Astrocyte of the cerebellum (primary cell): ENCODE results near the gene IQSEC2.

Experiments used
- DNase-seq: peaks from one replicate; pipeline ENCODE4 v3.0.0-alpha.2; 2011; ENCODE audit warnings: low read depth
- H3K4me3 ChIP-seq: 2 replicates; pipeline ENCODE4 v1.5.1; 2011; ENCODE audit warnings: mild to moderate bottlenecking, low read depth, low read length, moderate library complexity
- in situ Hi-C: cut with HindIII; loops from 2 replicates; pipeline ENCODE4 v1.10.0; 2017; ENCODE audit warnings: low sequenced_read_pairs
- TF ChIP-seq, protein P1 (sequence below): IDR thresholded peaks from 2 replicates; pipeline ENCODE4 v1.5.1; 2012; ENCODE audit warnings: low read length, low read depth, moderate library complexity, mild to moderate bottlenecking; ENCODE audit errors: missing control alignments

Gene IQSEC2

DNA sequence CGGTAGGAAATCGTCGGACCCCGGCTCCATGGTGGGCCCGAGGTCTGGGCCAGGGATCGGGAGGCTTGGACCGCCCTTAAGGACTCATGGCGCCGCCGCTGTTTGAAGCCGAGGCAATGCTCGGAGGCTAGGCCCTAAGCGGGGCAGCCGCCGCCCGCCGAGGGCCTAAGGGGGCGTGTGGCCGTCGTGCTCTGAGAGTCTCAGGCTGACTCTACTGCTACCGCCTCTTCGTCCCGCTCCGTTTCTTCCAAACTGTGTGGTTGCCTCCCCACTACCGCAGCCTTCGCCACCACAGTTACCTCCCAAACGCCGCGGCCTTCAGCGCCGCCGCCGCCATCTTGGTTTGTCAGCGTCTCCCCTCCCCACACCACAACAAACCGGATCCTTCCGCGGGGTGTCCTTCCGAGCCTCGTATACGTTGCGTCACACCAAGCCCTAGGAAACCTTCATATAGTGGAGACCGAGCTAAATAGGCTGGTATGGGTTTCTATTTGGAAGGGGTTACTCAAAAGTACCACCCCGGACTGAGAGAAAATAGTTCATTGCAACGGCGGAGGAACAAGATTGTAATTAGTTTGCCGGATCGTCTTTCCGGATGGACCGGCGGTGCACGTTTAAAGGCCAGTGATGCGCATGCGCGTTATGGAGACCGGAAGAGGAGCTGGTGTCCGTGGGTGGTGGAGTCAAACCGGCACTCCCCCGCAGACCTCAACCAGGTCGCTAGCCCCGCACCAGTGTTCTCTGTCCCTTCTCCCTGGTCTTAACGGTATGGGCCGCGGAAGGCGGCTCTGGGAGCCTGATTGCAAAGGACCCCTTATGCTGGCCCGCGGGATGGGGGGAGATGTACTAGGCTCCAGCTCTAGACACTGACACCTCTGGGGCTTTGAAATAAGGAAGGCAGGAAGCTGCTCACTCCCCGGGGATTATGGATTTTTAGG is 56.3 kb downstream of the IQSEC2 start, which contains the start of gene KDM5C:
Gene KDM5C (minus strand): TSS at position 348 of the 938 bp plus-strand sequence. CDS start 318 bp downstream, at position 30.
- peak within 1 kb of the TSS; percentile 96 for H3K4me3 ChIP-seq
- TF ChIP-seq, protein P1, sequence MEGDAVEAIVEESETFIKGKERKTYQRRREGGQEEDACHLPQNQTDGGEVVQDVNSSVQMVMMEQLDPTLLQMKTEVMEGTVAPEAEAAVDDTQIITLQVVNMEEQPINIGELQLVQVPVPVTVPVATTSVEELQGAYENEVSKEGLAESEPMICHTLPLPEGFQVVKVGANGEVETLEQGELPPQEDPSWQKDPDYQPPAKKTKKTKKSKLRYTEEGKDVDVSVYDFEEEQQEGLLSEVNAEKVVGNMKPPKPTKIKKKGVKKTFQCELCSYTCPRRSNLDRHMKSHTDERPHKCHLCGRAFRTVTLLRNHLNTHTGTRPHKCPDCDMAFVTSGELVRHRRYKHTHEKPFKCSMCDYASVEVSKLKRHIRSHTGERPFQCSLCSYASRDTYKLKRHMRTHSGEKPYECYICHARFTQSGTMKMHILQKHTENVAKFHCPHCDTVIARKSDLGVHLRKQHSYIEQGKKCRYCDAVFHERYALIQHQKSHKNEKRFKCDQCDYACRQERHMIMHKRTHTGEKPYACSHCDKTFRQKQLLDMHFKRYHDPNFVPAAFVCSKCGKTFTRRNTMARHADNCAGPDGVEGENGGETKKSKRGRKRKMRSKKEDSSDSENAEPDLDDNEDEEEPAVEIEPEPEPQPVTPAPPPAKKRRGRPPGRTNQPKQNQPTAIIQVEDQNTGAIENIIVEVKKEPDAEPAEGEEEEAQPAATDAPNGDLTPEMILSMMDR: no peak
- peak; percentile 93 for DNase-seq
- in situ Hi-C loops: no loop called here

DNA sequence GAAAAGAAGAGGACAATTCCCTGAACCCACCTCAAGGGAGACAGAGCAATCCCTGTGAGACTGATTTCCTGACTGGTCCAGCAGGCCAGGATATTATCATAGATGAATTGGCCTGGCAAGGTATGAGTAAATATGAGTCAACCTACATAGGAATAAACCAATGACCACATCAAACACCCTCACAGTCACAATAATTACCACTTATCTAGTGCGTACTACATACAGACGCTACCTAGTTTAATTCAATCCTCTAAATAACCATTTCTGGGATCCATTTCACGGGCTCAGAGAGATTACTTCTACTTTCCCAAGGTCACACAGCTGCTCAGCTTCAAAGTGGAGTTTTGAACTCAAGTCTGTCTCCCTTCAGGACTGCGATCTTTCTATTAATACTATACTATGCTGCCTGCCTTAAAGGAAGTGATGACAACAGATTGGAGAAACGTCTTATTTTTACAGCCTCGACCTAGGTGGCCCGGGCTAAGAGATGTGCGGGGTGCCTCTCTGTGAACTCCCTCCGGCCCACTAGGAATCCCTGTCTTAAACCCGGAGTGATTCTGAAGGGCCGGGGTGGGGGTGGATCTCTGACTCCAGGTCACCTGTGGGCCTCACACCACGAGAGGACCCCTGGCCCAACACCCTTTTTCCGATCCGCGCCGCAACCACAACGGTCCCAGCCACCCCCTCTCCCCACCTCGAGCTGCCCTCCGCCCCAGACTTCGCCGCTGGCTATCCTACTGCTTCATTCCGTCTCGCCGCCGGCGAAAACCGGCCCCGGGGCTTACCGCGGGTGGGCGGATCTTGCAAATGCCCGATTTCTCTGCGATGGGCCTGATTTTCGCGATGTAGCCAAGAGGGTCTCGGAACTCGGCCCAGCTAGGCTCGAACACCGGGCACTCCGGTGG is 57.2 kb downstream of the IQSEC2 start:
- H3K4me3 ChIP-seq: peak overlapping the region; percentile 96
- DNase-seq: peak; percentile 48
- TF ChIP-seq, protein P1: no peak
- in situ Hi-C loops: no loop called here

DNA sequence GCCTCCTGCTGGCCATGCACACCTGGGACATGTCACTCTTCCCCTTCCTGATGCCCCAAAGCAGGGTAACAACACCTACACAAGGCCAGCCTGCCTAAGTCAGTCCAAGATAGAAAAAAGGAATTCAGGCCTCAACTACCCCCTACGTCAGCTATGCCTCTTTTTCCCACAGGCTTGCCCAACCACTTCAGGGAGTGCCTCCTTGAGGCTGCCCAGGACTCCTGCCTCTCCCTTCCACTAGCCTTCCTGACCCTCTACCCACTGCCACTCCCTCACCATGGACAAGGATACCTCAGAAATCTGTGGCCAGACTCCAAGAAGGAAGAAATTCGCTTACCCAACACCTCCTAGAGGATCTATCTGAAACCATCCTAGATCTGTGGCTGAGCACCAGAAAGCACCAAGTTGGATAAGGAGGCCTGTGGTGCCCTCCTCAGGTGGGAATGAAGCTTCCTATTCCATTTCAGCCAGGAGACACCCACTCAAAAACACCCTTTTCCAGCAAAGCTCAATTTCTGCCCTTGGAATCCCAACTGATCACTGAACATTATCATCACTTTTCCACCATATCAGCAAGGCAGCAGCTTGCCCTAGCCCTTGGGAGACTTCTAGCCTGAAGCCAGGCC is 58.2 kb downstream of the IQSEC2 start:
- in situ Hi-C loops: no loop called here
- H3K4me3 ChIP-seq: peak overlapping the region; percentile 96
- TF ChIP-seq, protein P1: no peak
- no peak for DNase-seq
